Aorta (tissue), 5 donors: ENCODE data around the gene RAP1GDS1. TPM values are rescaled to one million over a fixed set of nuclear protein-coding genes. Genes with fewer than 3 reads are reported as not detected.
"Not testable (repeated sequence)": the region's sequence is repeated elsewhere in the genome, so short reads cannot be mapped to it uniquely, and the experiment has no call there.

Source experiments
- ATAC-seq: fragments of 200-7000 bp; cut with Tn5 transposase; one replicate; pipeline ENCODE4 v1.9.1; 2022; ENCODE audit warnings: moderate library complexity; ENCODE audit not compliant: low FRiP score
- DNase-seq, 2 donors: peaks; one replicate each; pipeline ENCODE4 v3.0.0-alpha.2; 2020
- H3K27ac ChIP-seq, 2 donors: one replicate each; pipeline ENCODE4 v1.5.1; 2013; ENCODE audit warnings: low read length in 2 of 2, mild to moderate bottlenecking in 2 of 2, moderate library complexity in 2 of 2, control low read depth in 1 of 2, inconsistent platforms in 1 of 2, low read depth in 1 of 2
- H3K27me3 ChIP-seq, 2 donors: one replicate each; pipeline ENCODE4 v1.6.1; 2013; ENCODE audit warnings: control low read depth in 1 of 2, low read length in 1 of 2, mild to moderate bottlenecking in 1 of 2, moderate library complexity in 1 of 2; ENCODE audit not compliant: insufficient read depth in 2 of 2, control insufficient read depth in 1 of 2
- H3K36me3 ChIP-seq, 2 donors: one replicate each; pipeline ENCODE4 v1.6.1; 2013; ENCODE audit warnings: control low read depth in 1 of 2, low read length in 1 of 2, mild to moderate bottlenecking in 1 of 2; ENCODE audit not compliant: insufficient read depth in 2 of 2, control insufficient read depth in 1 of 2
- H3K4me1 ChIP-seq, 2 donors: one replicate each; pipeline ENCODE4 v1.6.1; 2013; ENCODE audit warnings: low read length in 2 of 2, control low read depth in 1 of 2, mild to moderate bottlenecking in 1 of 2, moderate library complexity in 1 of 2; ENCODE audit not compliant: insufficient read depth in 2 of 2, control insufficient read depth in 1 of 2
- H3K4me3 ChIP-seq, 2 donors: one replicate each; pipeline ENCODE4 v1.5.1; 2013; ENCODE audit warnings: low read length in 2 of 2, control low read depth in 1 of 2, mild to moderate bottlenecking in 1 of 2
- H3K9me3 ChIP-seq: one replicate; pipeline ENCODE4 v1.6.1; 2013; ENCODE audit warnings: mild to moderate bottlenecking, low read length; ENCODE audit not compliant: control insufficient read depth
- WGBS, 2 donors: extraction: QIAGEN DNeasy Blood & Tissue Kit; methylation state at CpG; one replicate each; pipeline ENCODE4 v1.1.7; 2013; 5-methylcytosine and 5-hydroxymethylcytosine counted together
- intact Hi-C, 2 donors: fragments of 100-400 bp; cut with DNase I; formaldehyde crosslinking; loops; one replicate each; pipeline versions ENCODE4 v1.14.2 to v1.15.0; 2022
- polyA plus RNA-seq, 2 donors: library from polyadenylated mRNA; stranded (reverse); fragments of 200-250 nt; gene quantifications; one replicate each; pipeline ENCODE4 v1.2.3, GENCODE V29; 2013
- total RNA-seq, 2 donors: library from RNA; stranded (reverse); fragmentation: NEBNext Ultra II Directional; extraction: Animal tissue kit (Norgen Biotek cat#: 25700); gene quantifications; one replicate each; pipeline ENCODE4 v1.2.1, GENCODE V29; 2021
- donor health status: healthy with polysubstance abuse.
- donor health status: Bipolar disorder and iron deficiency.
- donor health status: DM: no; HTN: no; CAD: no.
- donor health status: DM: no; HTN: no; CAD: no.
- donor health status: DM: yes; HTN: yes; CAD: no.

The RAP1GDS1 gene
- total and polyA plus RNA-seq, 4 donors = 13.7 to 35.3 (median 26.4) TPM

DNA sequence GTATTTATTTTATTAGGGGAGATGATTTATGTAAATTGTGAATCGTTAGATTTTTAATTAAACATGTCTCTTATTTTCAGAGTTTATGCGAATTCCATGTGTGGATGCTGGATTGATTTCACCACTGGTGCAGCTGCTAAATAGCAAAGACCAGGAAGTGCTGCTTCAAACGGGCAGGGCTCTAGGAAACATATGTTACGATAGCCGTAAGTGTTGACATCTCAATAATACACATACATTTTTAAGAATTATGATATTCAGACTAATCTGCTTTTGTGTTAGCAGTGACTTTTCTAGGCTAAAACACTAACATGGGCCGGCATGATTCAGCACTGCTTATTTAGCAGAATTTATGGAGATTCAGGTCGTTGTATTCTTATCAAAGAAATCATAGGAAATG lies 91.2 kb downstream of the RAP1GDS1 start:
- ATAC-seq (no peak), DNase-seq (no peak)
- 59 to 68% methylated on average over 7 of the region's 7 CpGs for WGBS, 2 donors
- Histone ChIP-seq H3K4me1 (no peaks in the 10 kb centered on the region), H3K4me3 (no peak overlapping the region), H3K27ac (no peak overlapping the region), H3K27me3 (no peaks in the 10 kb centered on the region), H3K9me3 (no peaks in the 10 kb centered on the region), H3K36me3 (no peaks in the 10 kb centered on the region)
- intact Hi-C loops = no loop called here

DNA sequence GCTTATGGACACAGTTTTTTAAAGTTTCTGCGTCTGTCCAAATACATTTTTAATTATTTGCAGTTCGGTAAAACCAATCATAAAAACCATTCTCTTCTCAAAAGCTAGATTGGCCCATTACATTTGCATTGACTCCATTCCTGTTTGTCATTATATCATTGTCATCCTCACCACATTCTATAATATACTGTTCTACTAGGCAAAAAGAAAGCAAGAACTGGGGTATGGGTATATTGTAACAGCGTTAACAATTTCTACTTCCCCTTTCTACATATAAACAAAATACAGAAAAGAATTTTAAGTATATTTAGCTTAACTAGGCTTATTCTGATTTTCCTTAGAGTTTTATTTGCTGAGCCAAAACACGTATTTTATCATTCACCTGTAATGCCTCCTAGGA lies 91.8 kb downstream of the RAP1GDS1 start:
- no peaks in the 10 kb centered on the region for H3K9me3 ChIP-seq
- 88% methylated on average over 4 of the region's 4 CpGs for WGBS, 2 donors
- no peaks in the 10 kb centered on the region for H3K36me3 ChIP-seq
- intact Hi-C loops = no loop called here
- no peaks in the 10 kb centered on the region for H3K4me1 ChIP-seq
- no peak for ATAC-seq
- H3K27me3 ChIP-seq = no peaks in the 10 kb centered on the region
- H3K4me3 ChIP-seq = no peak overlapping the region
- H3K27ac ChIP-seq = no peak overlapping the region
- no peak for DNase-seq

DNA sequence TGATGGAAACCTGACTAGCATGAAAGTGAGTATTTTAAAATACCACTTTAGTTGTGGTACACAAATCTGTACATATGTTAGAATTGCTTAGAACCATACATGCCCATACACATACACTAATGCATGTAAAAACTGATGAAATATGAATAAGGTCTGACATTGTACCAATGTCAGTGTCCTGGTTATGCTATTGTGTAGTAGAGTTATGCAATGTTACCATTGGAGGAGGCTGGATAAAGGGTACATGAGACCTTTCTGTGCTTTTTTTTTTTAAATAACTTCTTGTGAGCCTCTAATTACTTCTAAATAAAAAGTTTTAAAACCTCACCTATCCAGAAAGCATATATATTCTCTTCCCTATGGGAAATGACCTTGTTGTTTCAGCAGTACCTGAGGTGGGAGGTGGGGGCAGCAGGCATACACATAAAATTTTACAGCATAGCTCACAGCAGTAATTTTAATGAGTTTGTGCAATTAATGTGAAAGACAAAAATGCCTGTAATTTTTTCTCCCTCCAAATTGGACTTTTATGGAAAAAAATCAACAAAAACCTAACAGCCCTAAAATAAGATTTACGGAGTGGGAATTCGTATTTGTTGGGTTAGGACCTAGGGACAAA lies 97.6 kb downstream of the RAP1GDS1 start:
- WGBS, 2 donors = 98 to 100% methylated on average over 2 of the region's 2 CpGs
- H3K4me1 ChIP-seq = no peaks in the 10 kb centered on the region
- DNase-seq (no peak), ATAC-seq (no peak)
- no peaks in the 10 kb centered on the region for H3K36me3 ChIP-seq
- no peaks in the 10 kb centered on the region for H3K9me3 ChIP-seq
- H3K27me3 ChIP-seq = no peaks in the 10 kb centered on the region
- intact Hi-C loops = no loop called here
- H3K27ac ChIP-seq = no peak overlapping the region
- no peak overlapping the region for H3K4me3 ChIP-seq

DNA sequence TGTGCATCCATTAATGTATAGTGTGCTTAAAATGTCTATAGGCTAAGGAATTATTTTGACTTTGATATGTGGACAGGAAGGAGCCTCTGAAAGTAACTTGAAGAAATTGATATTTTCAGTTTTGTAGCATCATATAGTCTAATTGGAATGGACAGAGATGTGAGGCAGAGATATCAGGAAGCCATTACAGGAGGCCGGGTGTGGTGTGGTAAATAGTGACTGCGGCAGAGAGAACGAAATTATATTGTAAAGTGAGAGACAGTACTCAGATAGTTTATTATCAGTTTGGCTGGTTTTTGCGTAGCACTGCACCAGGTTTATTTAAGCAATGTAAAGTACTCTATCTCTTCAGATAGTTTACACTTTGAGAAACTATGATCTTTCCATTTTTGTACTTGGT lies 98.5 kb downstream of the RAP1GDS1 start:
- DNase-seq (no peak), ATAC-seq (no peak)
- intact Hi-C loops = no loop called here
- Histone ChIP-seq H3K4me1 (no peaks in the 10 kb centered on the region), H3K4me3 (no peak overlapping the region), H3K9me3 (no peaks in the 10 kb centered on the region), H3K36me3 (no peaks in the 10 kb centered on the region), H3K27ac (no peak overlapping the region), H3K27me3 (no peaks in the 10 kb centered on the region)
- 97 to 98% methylated on average over 4 of the region's 4 CpGs for whole genome bisulfite sequencing, 2 donors

DNA sequence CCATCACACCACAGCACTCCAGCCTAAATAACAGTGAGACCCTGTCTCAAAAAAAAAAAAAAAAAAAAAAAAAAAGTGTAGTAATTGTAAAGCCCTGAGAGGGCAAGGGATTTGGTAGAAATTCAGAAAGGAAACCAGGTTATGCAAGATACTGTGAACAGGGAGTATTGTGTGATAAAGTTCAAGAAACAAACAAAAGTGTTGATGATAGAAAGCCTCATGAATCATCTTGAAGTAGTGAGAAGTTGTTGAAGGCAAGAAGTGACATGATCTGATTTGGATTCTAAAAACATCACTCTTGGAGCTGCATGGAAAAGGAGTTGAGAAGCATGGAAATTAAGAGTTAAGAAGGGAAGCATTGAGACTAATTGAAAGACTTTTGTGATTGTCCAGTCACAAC lies 102.2 kb downstream of the RAP1GDS1 start:
- Histone ChIP-seq H3K4me1 (no peaks in the 10 kb centered on the region), H3K4me3 (no peak overlapping the region), H3K36me3 (peaks cover 0 to 2% of the 10 kb centered on the region in 2 donors), H3K9me3 (peaks cover 2% of the 10 kb centered on the region), H3K27ac (no peak overlapping the region), H3K27me3 (no peaks in the 10 kb centered on the region)
- intact Hi-C loops = no loop called here
- ATAC-seq (no peak), DNase-seq (no peak)

DNA sequence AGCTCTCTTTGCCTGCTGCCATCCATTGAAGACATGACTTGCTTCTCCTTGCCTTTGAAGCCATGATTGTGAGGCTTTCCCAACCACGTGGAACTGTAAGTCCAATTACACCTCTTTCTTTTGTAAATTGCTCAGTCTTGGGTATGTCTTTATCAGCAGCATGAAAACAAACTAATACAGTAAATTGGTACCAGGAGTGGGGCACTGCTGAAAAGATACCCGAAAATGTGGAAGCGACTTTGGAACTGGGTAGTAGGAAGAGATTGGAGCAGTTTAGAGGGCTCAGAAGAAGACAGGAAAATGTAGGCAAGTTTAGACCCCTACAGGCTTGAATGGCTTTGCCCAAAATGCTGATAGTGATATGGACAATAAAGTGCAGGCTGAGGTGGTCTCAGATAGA lies 105.1 kb downstream of the RAP1GDS1 start:
- 96 to 98% methylated on average over 3 of the region's 3 CpGs for WGBS, 2 donors

DNA sequence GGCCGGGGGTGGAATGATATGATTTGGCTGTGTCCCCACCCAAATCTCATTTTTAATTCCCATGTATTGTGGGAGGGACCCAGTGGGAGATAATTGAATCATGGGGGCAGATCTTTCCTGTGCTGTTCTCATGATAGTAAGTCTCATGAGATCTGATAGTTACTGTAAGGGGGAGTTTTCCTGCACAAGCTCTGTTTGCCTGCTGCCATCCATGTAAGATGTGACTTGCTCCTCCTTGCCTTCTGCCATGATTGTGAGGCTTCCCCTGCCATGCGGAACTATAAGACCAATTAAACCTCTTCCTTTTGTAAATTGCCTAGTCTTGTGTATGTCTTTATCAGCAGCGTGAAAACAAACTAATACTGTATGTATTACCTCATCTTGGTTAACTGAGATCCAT lies 106.8 kb downstream of the RAP1GDS1 start:
- H3K27me3 ChIP-seq, H3K27ac ChIP-seq, H3K4me3 ChIP-seq, H3K9me3 ChIP-seq, H3K36me3 ChIP-seq, ATAC-seq, H3K4me1 ChIP-seq, DNase-seq, intact Hi-C loops: not testable (repeated sequence)
- WGBS, 2 donors = 97 to 99% methylated on average over 3 of the region's 3 CpGs

More for the DNA sequence above, 105.1 kb downstream of the RAP1GDS1 start:
- DNase-seq, H3K36me3 ChIP-seq, H3K27me3 ChIP-seq, H3K27ac ChIP-seq, H3K4me1 ChIP-seq, H3K9me3 ChIP-seq, ATAC-seq, intact Hi-C loops, H3K4me3 ChIP-seq: not testable (repeated sequence)

DNA sequence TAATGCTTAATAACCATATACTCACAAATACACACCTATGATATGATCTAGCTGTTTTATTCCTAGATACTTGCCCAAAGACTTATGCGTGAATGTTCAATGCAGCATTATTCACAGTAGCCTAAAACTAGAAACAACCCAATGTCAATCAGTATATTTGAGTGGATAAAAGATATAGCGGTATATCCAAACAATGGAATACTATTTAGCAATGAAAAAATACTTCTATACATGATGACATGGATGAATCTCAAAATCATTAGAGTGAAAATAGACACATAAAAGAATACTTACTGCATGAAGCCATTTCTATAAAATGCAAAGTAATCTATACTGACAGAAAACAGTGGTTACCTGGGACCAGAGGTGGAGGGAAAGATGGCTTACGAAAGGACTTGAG lies 108.1 kb downstream of the RAP1GDS1 start:
- ATAC-seq = no peak
- Histone ChIP-seq H3K9me3 (peaks cover 2% of the 10 kb centered on the region), H3K27me3 (no peaks in the 10 kb centered on the region), H3K4me1 (no peaks in the 10 kb centered on the region), H3K36me3 (peaks cover 0 to 4% of the 10 kb centered on the region in 2 donors), H3K27ac (no peak overlapping the region), H3K4me3 (no peak overlapping the region)
- DNase-seq = no peak
- WGBS, 2 donors = 98 to 99% methylated on average over 3 of the region's 3 CpGs
- intact Hi-C loops = no loop called here

DNA sequence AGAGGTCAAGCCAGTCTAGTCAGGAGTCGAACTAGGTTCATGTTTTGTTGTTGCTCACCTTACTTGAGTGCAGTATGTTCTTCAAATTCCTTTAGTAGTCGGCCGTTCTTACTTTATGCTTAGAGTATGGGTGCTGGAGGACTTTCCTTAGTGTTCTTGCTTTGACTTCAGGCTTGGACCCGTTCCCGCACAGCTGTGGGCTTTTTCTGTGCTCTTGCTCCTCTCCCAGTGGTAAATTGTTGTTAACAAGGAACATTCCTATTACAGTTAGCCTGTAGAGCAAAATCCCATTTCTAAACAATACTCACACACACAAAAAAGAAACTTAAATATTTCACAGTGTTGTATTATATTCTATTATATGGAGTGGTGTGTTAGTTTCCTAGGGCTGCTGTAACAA lies 113.5 kb downstream of the RAP1GDS1 start:
- Histone ChIP-seq H3K4me3 (no peak overlapping the region), H3K27me3 (no peaks in the 10 kb centered on the region), H3K4me1 (no peaks in the 10 kb centered on the region), H3K36me3 (peaks cover 0 to 2% of the 10 kb centered on the region in 2 donors), H3K27ac (no peak overlapping the region), H3K9me3 (no peaks in the 10 kb centered on the region)
- intact Hi-C loops = no loop called here
- DNase-seq (no peak), ATAC-seq (no peak)
- WGBS, 2 donors = 91 to 95% methylated on average over 5 of the region's 5 CpGs
